Karpas-422 (cell line): Measurements from ENCODE around the gene ACSF3. TPM values are rescaled to one million over a fixed set of nuclear protein-coding genes. Genes with fewer than 3 reads are reported as not detected.
A peak's percentile ranks its signal among the peaks of the same experiment; 100 is the strongest.

Source experiments
- DNase-seq: peaks from one replicate; pipeline ENCODE4 v3.0.0-alpha.2; 2015
- H2AFZ ChIP-seq: fragments of 200-600 bp; sonication (generic); 2 replicates; pipeline ENCODE4 v1.6.1; 2014; ENCODE audit warnings: antibody characterized with exemption, low read length, mixed read lengths
- H3K27ac ChIP-seq: fragments of 200-600 bp; sonication (generic); 2 replicates; pipeline ENCODE4 v1.5.1; 2014; ENCODE audit warnings: mild to moderate bottlenecking, low read length, moderate library complexity
- H3K27me3 ChIP-seq: fragments of 200-600 bp; sonication (generic); 2 replicates; pipeline ENCODE4 v1.6.1; 2014; ENCODE audit warnings: low read length, mixed read lengths
- H3K36me3 ChIP-seq: fragments of 200-600 bp; sonication (generic); 2 replicates; pipeline ENCODE4 v1.6.1; 2014; ENCODE audit warnings: low read length, mixed read lengths; ENCODE audit not compliant: insufficient read depth
- H3K4me1 ChIP-seq: fragments of 200-600 bp; sonication (generic); 2 replicates; pipeline ENCODE4 v1.6.1; 2014; ENCODE audit warnings: mild to moderate bottlenecking, low read length, mixed read lengths
- H3K4me2 ChIP-seq: fragments of 200-600 bp; sonication (generic); 2 replicates; pipeline ENCODE4 v1.6.1; 2014; ENCODE audit warnings: low read length, low read depth, mild to moderate bottlenecking; ENCODE audit not compliant: poor library complexity, severe bottlenecking
- H3K4me3 ChIP-seq: fragments of 200-600 bp; sonication (generic); 2 replicates; pipeline ENCODE4 v1.5.1; 2014; ENCODE audit warnings: mild to moderate bottlenecking, antibody characterized with exemption, low read length, mixed read lengths
- H3K79me2 ChIP-seq: fragments of 200-600 bp; sonication (generic); 2 replicates; pipeline ENCODE4 v1.6.1; 2014; ENCODE audit warnings: mild to moderate bottlenecking, low read length, mixed read lengths
- H3K9ac ChIP-seq: fragments of 200-600 bp; sonication (generic); 2 replicates; pipeline ENCODE4 v1.6.0; 2014; ENCODE audit warnings: low read length
- H3K9me2 ChIP-seq: fragments of 200-600 bp; sonication (generic), shearing (Covaris generic); replicated peaks from 2 replicates; pipeline ENCODE4 v1.6.0; 2014; ENCODE audit warnings: mild to moderate bottlenecking, low read length, moderate library complexity; ENCODE audit not compliant: insufficient read depth
- H3K9me3 ChIP-seq: fragments of 300-700, 200-600 bp; sonication (generic); 2 replicates; pipeline ENCODE4 v1.6.1; 2014; ENCODE audit warnings: low read length, mixed read lengths
- H4K20me1 ChIP-seq: fragments of 200-600 bp; sonication (generic); 2 replicates; pipeline ENCODE4 v1.6.1; 2014; ENCODE audit warnings: mild to moderate bottlenecking, antibody characterized with exemption, low read length, low read depth; ENCODE audit not compliant: insufficient read depth
- total RNA-seq: library from RNA; depleted of rRNA; stranded (reverse); fragments of >200 nt; shearing (Covaris generic); gene quantifications from 2 replicates; pipeline ENCODE4 v1.2.3, GENCODE V29; 2014; ENCODE audit warnings: low replicate concordance

The ACSF3 gene
- total RNA-seq, 1 experiment from 2014 or later, result 30.4 TPM

GRCh38 chr16:89096768-89097391, 3.2 kb downstream of the ACSF3 start:
- DNase-seq, result no peak
- Histone ChIP-seq H3K4me2 (no peak overlapping the region), H3K4me3 (no peak overlapping the region)

GRCh38 chr16:89097392-89097772, 3.7 kb downstream of the ACSF3 start:
- no peak overlapping the region for H2AFZ ChIP-seq
- peaks cover 52% of the 10 kb centered on the region for H3K4me1 ChIP-seq
- peak overlapping the region; percentile 81; the same call in 1 of the 2 replicates for H3K27ac ChIP-seq
- peak overlapping the region; percentile 50 for H3K4me2 ChIP-seq
- H4K20me1 ChIP-seq, result peaks cover 49% of the 10 kb centered on the region; the same call in 1 of the 2 replicates
- H3K4me3 ChIP-seq, result no peak overlapping the region
- no peaks in the 10 kb centered on the region for H3K9me3 ChIP-seq
- H3K79me2 ChIP-seq, result peaks cover 50% of the 10 kb centered on the region
- no peaks in the 10 kb centered on the region for H3K27me3 ChIP-seq
- H3K9me2 ChIP-seq, result no peaks in the 10 kb centered on the region
- H3K36me3 ChIP-seq, result no peaks in the 10 kb centered on the region; the same call in 1 of the 2 replicates
- no peak for DNase-seq
- H3K9ac ChIP-seq, result no peak overlapping the region

More at GRCh38 chr16:89096768-89097391, 3.2 kb downstream of the ACSF3 start:
- no peak overlapping the region for H3K27ac ChIP-seq
- no peak overlapping the region for H3K9ac ChIP-seq
- no peaks in the 10 kb centered on the region for H3K9me2 ChIP-seq
- no peaks in the 10 kb centered on the region; the same call in 1 of the 2 replicates for H3K36me3 ChIP-seq
- no peaks in the 10 kb centered on the region for H3K9me3 ChIP-seq
- H3K4me1 ChIP-seq, result peaks cover 52% of the 10 kb centered on the region
- no peak overlapping the region for H2AFZ ChIP-seq
- H3K27me3 ChIP-seq, result no peaks in the 10 kb centered on the region
- peaks cover 50% of the 10 kb centered on the region for H3K79me2 ChIP-seq
- peaks cover 49% of the 10 kb centered on the region; the same call in 1 of the 2 replicates for H4K20me1 ChIP-seq

- no peak overlapping the region for H3K4me3 ChIP-seq
- no peaks in the 10 kb centered on the region for H3K9me2 ChIP-seq
- no peaks in the 10 kb centered on the region for H3K9me3 ChIP-seq
- no peak overlapping the region for H3K9ac ChIP-seq
- peaks cover 49% of the 10 kb centered on the region; the same call in 1 of the 2 replicates for H4K20me1 ChIP-seq
- no peak overlapping the region for H2AFZ ChIP-seq
- H3K4me1 ChIP-seq, result peaks cover 49% of the 10 kb centered on the region
- peak overlapping the region; percentile 50 for H3K4me2 ChIP-seq
- H3K27me3 ChIP-seq, result no peaks in the 10 kb centered on the region
- DNase-seq, result no peak
- no peaks in the 10 kb centered on the region; the same call in 1 of the 2 replicates for H3K36me3 ChIP-seq
- peaks cover 50% of the 10 kb centered on the region for H3K79me2 ChIP-seq
- peak overlapping the region; percentile 81 for H3K27ac ChIP-seq
Measured at GRCh38 chr16:89098767-89099430, 5.2 kb downstream of the ACSF3 start.

- no peaks in the 10 kb centered on the region for H3K9me2 ChIP-seq
- no peak for DNase-seq
- no peak overlapping the region for H2AFZ ChIP-seq
- peaks cover 50% of the 10 kb centered on the region; the same call in 1 of the 2 replicates for H4K20me1 ChIP-seq
- H3K27ac ChIP-seq, result no peak overlapping the region
- no peaks in the 10 kb centered on the region for H3K9me3 ChIP-seq
- H3K9ac ChIP-seq, result no peak overlapping the region
- H3K79me2 ChIP-seq, result peaks cover 40% of the 10 kb centered on the region
- peaks cover 3% of the 10 kb centered on the region; the same call in 1 of the 2 replicates for H3K36me3 ChIP-seq
- no peaks in the 10 kb centered on the region for H3K27me3 ChIP-seq
- H3K4me1 ChIP-seq, result peaks cover 42% of the 10 kb centered on the region
- no peak overlapping the region for H3K4me2 ChIP-seq
- H3K4me3 ChIP-seq, result no peak overlapping the region
Measured at GRCh38 chr16:89099905-89100304, 6.3 kb downstream of the ACSF3 start.

GRCh38 chr16:89100601-89101302, 7.1 kb downstream of the ACSF3 start:
- H3K27me3 ChIP-seq, result no peaks in the 10 kb centered on the region
- no peaks in the 10 kb centered on the region for H3K9me2 ChIP-seq
- H3K9me3 ChIP-seq, result no peaks in the 10 kb centered on the region
- no peak overlapping the region for H3K4me3 ChIP-seq
- no peak overlapping the region for H3K27ac ChIP-seq
- H3K9ac ChIP-seq, result no peak overlapping the region
- H2AFZ ChIP-seq, result no peak overlapping the region
- peaks cover 3% of the 10 kb centered on the region; the same call in 1 of the 2 replicates for H3K36me3 ChIP-seq
- no peak overlapping the region for H3K4me2 ChIP-seq
- H3K79me2 ChIP-seq, result peaks cover 35% of the 10 kb centered on the region
- peaks cover 46% of the 10 kb centered on the region; the same call in 1 of the 2 replicates for H4K20me1 ChIP-seq
- DNase-seq, result no peak
- peaks cover 33% of the 10 kb centered on the region for H3K4me1 ChIP-seq

GRCh38 chr16:89101303-89102040, 7.8 kb downstream of the ACSF3 start:
- Histone ChIP-seq H3K9me2 (no peaks in the 10 kb centered on the region), H3K4me1 (peaks cover 27% of the 10 kb centered on the region), H3K27ac (no peak overlapping the region), H3K27me3 (no peaks in the 10 kb centered on the region), H3K4me3 (no peak overlapping the region), H3K9me3 (no peaks in the 10 kb centered on the region), H3K9ac (no peak overlapping the region), H3K36me3 (peaks cover 3% of the 10 kb centered on the region), H2AFZ (no peak overlapping the region), H3K79me2 (peaks cover 29% of the 10 kb centered on the region), H3K4me2 (no peak overlapping the region), H4K20me1 (peaks cover 38% of the 10 kb centered on the region; the same call in 1 of the 2 replicates)
- DNase-seq, result no peak

GRCh38 chr16:89102041-89102471, 8.4 kb downstream of the ACSF3 start:
- Histone ChIP-seq H3K27ac (no peak overlapping the region), H3K4me2 (no peak overlapping the region), H3K79me2 (peaks cover 25% of the 10 kb centered on the region), H3K9ac (no peak overlapping the region), H3K36me3 (peaks cover 9% of the 10 kb centered on the region), H3K9me2 (no peaks in the 10 kb centered on the region), H3K9me3 (no peaks in the 10 kb centered on the region), H4K20me1 (peaks cover 32% of the 10 kb centered on the region; the same call in 1 of the 2 replicates), H3K27me3 (no peaks in the 10 kb centered on the region), H3K4me3 (no peak overlapping the region), H2AFZ (no peak overlapping the region), H3K4me1 (peaks cover 25% of the 10 kb centered on the region)
- no peak for DNase-seq
